GM10266 (cell line): Measurements from ENCODE around the gene FAM131B.
A peak's percentile ranks its signal among the peaks of the same experiment; 100 is the strongest.

Experiments used
- DNase-seq: peaks from one replicate; pipeline ENCODE4 v3.0.0; 2012; ENCODE audit errors: extremely low spot score
- CTCF ChIP-seq: IDR thresholded peaks from 2 replicates; pipeline ENCODE4 v1.5.1; 2012; ENCODE audit warnings: mild to moderate bottlenecking, low read depth; ENCODE audit not compliant: control insufficient read depth, insufficient read depth; ENCODE audit errors: missing control alignments

FAM131B gene

GRCh38 chr7:143315776-143316175 lies 46.7 kb downstream of the FAM131B start, which contains the start of gene CLCN1:
Gene CLCN1, plus strand, starts transcription at chr7:143316111. Its CDS starts 102 bp downstream, at chr7:143316213.
- no peak for TF ChIP-seq CTCF
- DNase-seq, result no peak

- TF ChIP-seq CTCF, result no peak
- DNase-seq, result no peak
These were observed 48.4 kb downstream of the FAM131B start for GRCh38 chr7:143314127-143314526.

GRCh38 chr7:143308632-143309031 lies 53.9 kb downstream of the FAM131B start:
- no peak for DNase-seq
- TF ChIP-seq CTCF, result no peak

GRCh38 chr7:143305423-143306070 lies 57.0 kb downstream of the FAM131B start:
- no peak for DNase-seq
- peak; percentile 46 for TF ChIP-seq CTCF

GRCh38 chr7:143304938-143305337 lies 57.6 kb downstream of the FAM131B start:
- TF ChIP-seq CTCF, result no peak

GRCh38 chr7:143303733-143304132 lies 58.8 kb downstream of the FAM131B start:
- DNase-seq, result no peak
- TF ChIP-seq CTCF, result no peak

More at GRCh38 chr7:143304938-143305337, 57.6 kb downstream of the FAM131B start:
- no peak for DNase-seq
